Measurements from ENCODE around the gene TRERF1.
"Not testable (repeated sequence)": the region's sequence is repeated elsewhere in the genome, so short reads cannot be mapped to it uniquely, and the experiment has no call there.

Gene TRERF1

GRCh38 chr6:42204768-42205282 is 246.9 kb downstream of the TRERF1 start:
- no peak overlapping the region for H3K27ac ChIP-seq (ENCODE audit: low read depth, low read length, poor library complexity, severe bottlenecking)
- no peaks in the 10 kb centered on the region for H3K27me3 ChIP-seq (ENCODE audit: insufficient read depth, low read length)
- no peaks in the 10 kb centered on the region for H3K9me2 ChIP-seq (ENCODE audit: low read depth, low read length)
- H3K4me2 ChIP-seq (ENCODE audit: low read length): no peak overlapping the region
- H3K4me1 ChIP-seq (ENCODE audit: insufficient read depth, low read length, severe bottlenecking): no peaks in the 10 kb centered on the region
- no peaks in the 10 kb centered on the region for H3K9me3 ChIP-seq (ENCODE audit: low read length)
- H3F3A ChIP-seq (ENCODE audit: insufficient read depth, low read length): no peaks in the 10 kb centered on the region
- H3K9ac ChIP-seq (ENCODE audit: low read length): no peak overlapping the region
- H3K4me3 ChIP-seq (ENCODE audit: low read depth, low read length, poor library complexity, severe bottlenecking): no peak overlapping the region
- no peaks in the 10 kb centered on the region for H3K79me2 ChIP-seq (ENCODE audit: insufficient read depth, low read length)
- TF ChIP-seq EZH2 (IDR thresholded peaks at IDR 0.05; ENCODE audit: borderline replicate concordance, low read length) (no peak), CTCF (IDR thresholded peaks at IDR 0.05; ENCODE audit: low read length) (no peak)
- H2AFZ ChIP-seq (ENCODE audit: low read length): no peak overlapping the region
- no peaks in the 10 kb centered on the region for H4K20me1 ChIP-seq (ENCODE audit: insufficient read depth, low read length)
- peaks cover 59% of the 10 kb centered on the region for H3K36me3 ChIP-seq (ENCODE audit: insufficient read depth, low read length)

GRCh38 chr6:42203183-42203582 is 248.5 kb downstream of the TRERF1 start:
- Histone ChIP-seq H3K4me1 (ENCODE audit: insufficient read depth, low read length, severe bottlenecking) (no peaks in the 10 kb centered on the region), H3K9me3 (ENCODE audit: low read length) (no peaks in the 10 kb centered on the region), H3K79me2 (ENCODE audit: insufficient read depth, low read length) (no peaks in the 10 kb centered on the region), H3K27me3 (ENCODE audit: insufficient read depth, low read length) (no peaks in the 10 kb centered on the region), H3K9me2 (ENCODE audit: low read depth, low read length) (no peaks in the 10 kb centered on the region), H3K27ac (ENCODE audit: low read depth, low read length, poor library complexity, severe bottlenecking) (no peak overlapping the region), H3K9ac (ENCODE audit: low read length) (no peak overlapping the region), H3K4me2 (ENCODE audit: low read length) (no peak overlapping the region), H3K4me3 (ENCODE audit: low read depth, low read length, poor library complexity, severe bottlenecking) (no peak overlapping the region), H2AFZ (ENCODE audit: low read length) (no peak overlapping the region), H3F3A (ENCODE audit: insufficient read depth, low read length) (no peaks in the 10 kb centered on the region), H4K20me1 (ENCODE audit: insufficient read depth, low read length) (no peaks in the 10 kb centered on the region), H3K36me3 (ENCODE audit: insufficient read depth, low read length) (peaks cover 43% of the 10 kb centered on the region)
- TF ChIP-seq CTCF (IDR thresholded peaks at IDR 0.05; ENCODE audit: low read length): no peak
- TF ChIP-seq EZH2 (IDR thresholded peaks at IDR 0.05; ENCODE audit: borderline replicate concordance, low read length): no peak

GRCh38 chr6:42202131-42202915 is 249.4 kb downstream of the TRERF1 start:
- not testable (repeated sequence) for H4K20me1 ChIP-seq (ENCODE audit: insufficient read depth, low read length); H2AFZ ChIP-seq (ENCODE audit: low read length); H3K4me1 ChIP-seq (ENCODE audit: insufficient read depth, low read length, severe bottlenecking); H3F3A ChIP-seq (ENCODE audit: insufficient read depth, low read length); H3K9me3 ChIP-seq (ENCODE audit: low read length); H3K27me3 ChIP-seq (ENCODE audit: insufficient read depth, low read length); H3K27ac ChIP-seq (ENCODE audit: low read depth, low read length, poor library complexity, severe bottlenecking); H3K9ac ChIP-seq (ENCODE audit: low read length); H3K9me2 ChIP-seq (ENCODE audit: low read depth, low read length); H3K4me3 ChIP-seq (ENCODE audit: low read depth, low read length, poor library complexity, severe bottlenecking); H3K79me2 ChIP-seq (ENCODE audit: insufficient read depth, low read length); H3K4me2 ChIP-seq (ENCODE audit: low read length)
- H3K36me3 ChIP-seq (ENCODE audit: insufficient read depth, low read length): peaks cover 38% of the 10 kb centered on the region

GRCh38 chr6:42201382-42201781 is 250.3 kb downstream of the TRERF1 start:
- Histone ChIP-seq H3K4me3 (ENCODE audit: low read depth, low read length, poor library complexity, severe bottlenecking) (no peak overlapping the region), H3K9me2 (ENCODE audit: low read depth, low read length) (no peaks in the 10 kb centered on the region), H3K9ac (ENCODE audit: low read length) (no peak overlapping the region), H3K4me2 (ENCODE audit: low read length) (no peak overlapping the region), H3K9me3 (ENCODE audit: low read length) (no peaks in the 10 kb centered on the region), H3K79me2 (ENCODE audit: insufficient read depth, low read length) (no peaks in the 10 kb centered on the region), H3K36me3 (ENCODE audit: insufficient read depth, low read length) (peaks cover 33% of the 10 kb centered on the region), H3K4me1 (ENCODE audit: insufficient read depth, low read length, severe bottlenecking) (no peaks in the 10 kb centered on the region), H4K20me1 (ENCODE audit: insufficient read depth, low read length) (no peaks in the 10 kb centered on the region), H2AFZ (ENCODE audit: low read length) (no peak overlapping the region), H3K27me3 (ENCODE audit: insufficient read depth, low read length) (no peaks in the 10 kb centered on the region), H3F3A (ENCODE audit: insufficient read depth, low read length) (no peaks in the 10 kb centered on the region), H3K27ac (ENCODE audit: low read depth, low read length, poor library complexity, severe bottlenecking) (no peak overlapping the region)
- TF ChIP-seq CTCF (IDR thresholded peaks at IDR 0.05; ENCODE audit: low read length) (no peak), EZH2 (IDR thresholded peaks at IDR 0.05; ENCODE audit: borderline replicate concordance, low read length) (no peak)

Measured in OCI-LY1 (cell line).